Liver (tissue), 9 donors: Measurements from ENCODE around the gene LENG9. TPM values are rescaled to one million over a fixed set of nuclear protein-coding genes. Genes with fewer than 3 reads are reported as not detected.

Source experiments
- DNase-seq: peaks from one replicate; pipeline ENCODE4 v3.0.0-alpha.2; 2017; ENCODE audit warnings: low spot score
- H3K27ac ChIP-seq, 2 donors: one replicate each; pipeline ENCODE4 v1.7.0; 2013; ENCODE audit warnings: inconsistent platforms in 2 of 2, low read length in 2 of 2, control low read depth in 1 of 2, low read depth in 1 of 2, mild to moderate bottlenecking in 1 of 2
- H3K27me3 ChIP-seq, 4 donors: one replicate each; pipeline versions ENCODE4 v1.6.1 to v1.7.0; 2013; ENCODE audit warnings: low read length in 3 of 4, inconsistent platforms in 1 of 4, mild to moderate bottlenecking in 1 of 4, moderate library complexity in 1 of 4; ENCODE audit not compliant: control insufficient read depth in 4 of 4, insufficient read depth in 4 of 4
- H3K36me3 ChIP-seq, 4 donors: one replicate each; pipeline versions ENCODE4 v1.6.1 to v1.7.0; 2013; ENCODE audit warnings: low read length in 3 of 4, mild to moderate bottlenecking in 3 of 4, low read depth in 1 of 4, moderate library complexity in 1 of 4; ENCODE audit not compliant: control insufficient read depth in 4 of 4, insufficient read depth in 3 of 4
- H3K4me1 ChIP-seq, 4 donors: one replicate each; pipeline versions ENCODE4 v1.6.1 to v1.7.0; 2013; ENCODE audit warnings: low read length in 3 of 4, mild to moderate bottlenecking in 3 of 4, moderate library complexity in 1 of 4; ENCODE audit not compliant: control insufficient read depth in 4 of 4, insufficient read depth in 4 of 4
- H3K4me3 ChIP-seq, 3 donors: one replicate each; pipeline versions ENCODE4 v1.6.1 to v1.7.0; 2013; ENCODE audit warnings: low read length in 3 of 3, control low read depth in 1 of 3, low read depth in 1 of 3, mild to moderate bottlenecking in 1 of 3
- H3K9ac ChIP-seq, 2 donors: one replicate each; pipeline ENCODE4 v1.7.0; 2013; ENCODE audit warnings: low read length in 2 of 2, mild to moderate bottlenecking in 2 of 2, moderate library complexity in 2 of 2, control low read depth in 1 of 2, low read depth in 1 of 2
- H3K9me3 ChIP-seq, 4 donors: one replicate each; pipeline versions ENCODE4 v1.6.1 to v1.7.0; 2013; ENCODE audit warnings: low read length in 3 of 4; ENCODE audit not compliant: control insufficient read depth in 4 of 4
- EGR1 ChIP-seq, 2 donors: IDR thresholded peaks; 2 replicates each; pipeline ENCODE4 v1.6.1; 2016 to 2018; ENCODE audit warnings: antibody characterized with exemption in 2 of 2, low read depth in 2 of 2
- FOXA1 ChIP-seq: IDR thresholded peaks from 2 replicates; pipeline ENCODE4 v1.6.1; 2016; ENCODE audit warnings: antibody characterized with exemption
- GABPA ChIP-seq, 2 donors: IDR thresholded peaks in 1 of 2; conservative IDR thresholded peaks in 1 of 2; 2 replicates each; pipeline ENCODE4 v1.6.1; 2016; ENCODE audit warnings: antibody characterized with exemption in 2 of 2, mild to moderate bottlenecking in 1 of 2, moderate library complexity in 1 of 2
- HNF4A ChIP-seq, 2 donors: conservative IDR thresholded peaks; 2 replicates each; pipeline ENCODE4 v1.6.1; 2016; ENCODE audit warnings: antibody characterized with exemption in 2 of 2, mild to moderate bottlenecking in 2 of 2
- HNF4G ChIP-seq: IDR thresholded peaks from 2 replicates; pipeline ENCODE4 v1.6.1; 2016; ENCODE audit warnings: antibody characterized with exemption
- JUND ChIP-seq, 2 donors: IDR thresholded peaks; 2 replicates each; pipeline ENCODE4 v1.6.1; 2016; ENCODE audit warnings: antibody characterized with exemption in 2 of 2
- NR2F2 ChIP-seq: IDR thresholded peaks from 2 replicates; pipeline ENCODE4 v1.6.1; 2016; ENCODE audit warnings: antibody characterized with exemption
- RAD21 ChIP-seq, 2 donors: IDR thresholded peaks; 2 replicates each; pipeline ENCODE4 v1.6.1; 2016; ENCODE audit warnings: antibody characterized with exemption in 2 of 2, mild to moderate bottlenecking in 2 of 2
- RXRA ChIP-seq, 2 donors: IDR thresholded peaks; 2 replicates each; pipeline ENCODE4 v1.6.1; 2017 to 2018; ENCODE audit warnings: antibody characterized with exemption in 2 of 2, mild to moderate bottlenecking in 1 of 2
- SP1 ChIP-seq: IDR thresholded peaks from 2 replicates; pipeline ENCODE4 v1.6.1; 2018; ENCODE audit warnings: antibody characterized with exemption, mild to moderate bottlenecking
- YY1 ChIP-seq: IDR thresholded peaks from 2 replicates; pipeline ENCODE4 v1.6.1; 2016; ENCODE audit warnings: antibody characterized with exemption, mild to moderate bottlenecking
- WGBS: extraction: QIAGEN DNeasy Blood & Tissue Kit; methylation state at CpG from one replicate; pipeline ENCODE4 v1.1.7; 2013; 5-methylcytosine and 5-hydroxymethylcytosine counted together
- polyA plus RNA-seq, 2 donors: library from polyadenylated mRNA; stranded (reverse) in 1 of 2; unstranded in 1 of 2; fragments of 200-250 nt in 1 of 2; fragments of >200 nt in 1 of 2; fragmentation: Nextera tagmentation in 1 of 2; extraction: Ambion mirVana in 1 of 2; gene quantifications; one replicate each; pipeline versions ENCODE4 v1.2.1 to v1.2.3, GENCODE V29; 2013 to 2015
- total RNA-seq, 2 donors: library from RNA; depleted of rRNA; stranded (reverse); fragments of >200 nt; gene quantifications; one replicate each; pipeline ENCODE4 v1.2.3, GENCODE V29; 2014
- TF ChIP-seq, protein P1 (sequence below): IDR thresholded peaks from 2 replicates; pipeline ENCODE4 v1.6.1; 2016; ENCODE audit warnings: antibody characterized with exemption
- TF ChIP-seq, protein P2 (sequence below): fragments of 150-350 bp; IDR thresholded peaks from 2 replicates; pipeline ENCODE4 v1.5.1; 2017; ENCODE audit warnings: improper control_type of control experiment, low read depth, low read length; ENCODE audit not compliant: missing input control
- TF ChIP-seq, protein P3 (sequence below): IDR thresholded peaks from 2 replicates; pipeline ENCODE4 v1.6.1; 2016; ENCODE audit warnings: antibody characterized with exemption, mild to moderate bottlenecking
- TF ChIP-seq, protein P4 (sequence below): IDR thresholded peaks from 2 replicates; pipeline ENCODE4 v1.6.1; 2016; ENCODE audit warnings: antibody characterized with exemption
- TF ChIP-seq, protein P5 (sequence below): IDR thresholded peaks from 2 replicates; pipeline ENCODE4 v1.6.1; 2016; ENCODE audit warnings: antibody characterized with exemption
- donor health status: healthy.
- donor health status: healthy.
- donor health status: healthy.
- donor health status: healthy.
- donor health status: healthy.

The LENG9 gene
- total and polyA plus RNA-seq, 4 donors = 0.19 to 6.9 (median 2.0) TPM

DNA sequence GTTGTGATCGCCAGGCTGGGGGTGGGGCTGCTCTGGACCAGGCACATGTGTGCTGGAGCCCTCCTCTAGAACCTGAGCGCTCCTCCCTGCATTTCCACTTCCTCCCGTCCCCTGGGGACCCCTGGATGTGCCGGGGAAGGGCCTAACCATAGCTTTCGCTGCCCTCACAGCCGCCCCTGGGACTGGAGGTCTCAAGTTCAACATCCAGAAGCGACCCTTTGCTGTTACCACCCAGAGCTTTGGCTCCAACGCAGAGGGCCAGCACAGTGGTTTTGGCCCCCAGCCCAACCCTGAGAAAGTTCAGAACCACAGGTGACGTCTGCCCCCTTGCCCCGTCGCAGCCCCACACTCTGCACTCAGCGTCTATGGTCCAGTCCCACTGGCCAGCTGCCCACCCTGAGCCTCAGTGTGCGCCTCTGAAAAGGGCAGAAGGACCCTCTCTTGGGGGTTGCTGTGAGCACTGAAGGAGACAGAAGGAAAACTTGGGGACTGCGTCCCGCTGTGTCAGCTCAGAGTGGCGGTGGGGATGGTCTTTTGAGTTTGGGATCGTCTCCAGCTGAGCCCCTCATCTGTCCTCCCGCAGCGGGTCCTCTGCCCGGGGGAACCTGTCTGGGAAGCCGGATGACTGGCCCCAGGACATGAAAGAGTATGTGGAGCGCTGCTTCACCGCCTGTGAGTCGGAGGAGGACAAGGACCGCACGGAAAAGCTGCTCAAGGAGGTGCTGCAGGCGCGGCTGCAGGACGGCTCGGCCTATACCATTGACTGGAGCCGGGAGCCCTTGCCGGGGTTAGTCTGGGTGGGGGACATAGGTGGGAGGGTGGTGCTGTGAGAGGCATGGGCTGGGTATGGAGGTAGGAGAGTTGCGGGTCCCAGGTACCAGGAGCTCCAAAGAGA, 8.6 kb downstream of the LENG9 start:
- Histone ChIP-seq H3K27me3 (no peaks in the 10 kb centered on the region), H3K9me3 (no peaks in the 10 kb centered on the region), H3K36me3 (peaks cover 50 to 82% (median 69%) of the 10 kb centered on the region in 4 donors), H3K4me3 (no peak overlapping the region), H3K4me1 (peaks cover 3 to 15% (median 15%) of the 10 kb centered on the region in 4 donors), H3K9ac (no peak overlapping the region), H3K27ac (no peak overlapping the region)
- no peak for TF ChIP-seq SP1
- TF ChIP-seq JUND (IDR thresholded peaks at IDR 0.05) = no peak
- no peak for TF ChIP-seq YY1
- TF ChIP-seq, protein P1, sequence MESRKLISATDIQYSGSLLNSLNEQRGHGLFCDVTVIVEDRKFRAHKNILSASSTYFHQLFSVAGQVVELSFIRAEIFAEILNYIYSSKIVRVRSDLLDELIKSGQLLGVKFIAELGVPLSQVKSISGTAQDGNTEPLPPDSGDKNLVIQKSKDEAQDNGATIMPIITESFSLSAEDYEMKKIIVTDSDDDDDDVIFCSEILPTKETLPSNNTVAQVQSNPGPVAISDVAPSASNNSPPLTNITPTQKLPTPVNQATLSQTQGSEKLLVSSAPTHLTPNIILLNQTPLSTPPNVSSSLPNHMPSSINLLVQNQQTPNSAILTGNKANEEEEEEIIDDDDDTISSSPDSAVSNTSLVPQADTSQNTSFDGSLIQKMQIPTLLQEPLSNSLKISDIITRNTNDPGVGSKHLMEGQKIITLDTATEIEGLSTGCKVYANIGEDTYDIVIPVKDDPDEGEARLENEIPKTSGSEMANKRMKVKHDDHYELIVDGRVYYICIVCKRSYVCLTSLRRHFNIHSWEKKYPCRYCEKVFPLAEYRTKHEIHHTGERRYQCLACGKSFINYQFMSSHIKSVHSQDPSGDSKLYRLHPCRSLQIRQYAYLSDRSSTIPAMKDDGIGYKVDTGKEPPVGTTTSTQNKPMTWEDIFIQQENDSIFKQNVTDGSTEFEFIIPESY = no peak
- TF ChIP-seq, protein P2, sequence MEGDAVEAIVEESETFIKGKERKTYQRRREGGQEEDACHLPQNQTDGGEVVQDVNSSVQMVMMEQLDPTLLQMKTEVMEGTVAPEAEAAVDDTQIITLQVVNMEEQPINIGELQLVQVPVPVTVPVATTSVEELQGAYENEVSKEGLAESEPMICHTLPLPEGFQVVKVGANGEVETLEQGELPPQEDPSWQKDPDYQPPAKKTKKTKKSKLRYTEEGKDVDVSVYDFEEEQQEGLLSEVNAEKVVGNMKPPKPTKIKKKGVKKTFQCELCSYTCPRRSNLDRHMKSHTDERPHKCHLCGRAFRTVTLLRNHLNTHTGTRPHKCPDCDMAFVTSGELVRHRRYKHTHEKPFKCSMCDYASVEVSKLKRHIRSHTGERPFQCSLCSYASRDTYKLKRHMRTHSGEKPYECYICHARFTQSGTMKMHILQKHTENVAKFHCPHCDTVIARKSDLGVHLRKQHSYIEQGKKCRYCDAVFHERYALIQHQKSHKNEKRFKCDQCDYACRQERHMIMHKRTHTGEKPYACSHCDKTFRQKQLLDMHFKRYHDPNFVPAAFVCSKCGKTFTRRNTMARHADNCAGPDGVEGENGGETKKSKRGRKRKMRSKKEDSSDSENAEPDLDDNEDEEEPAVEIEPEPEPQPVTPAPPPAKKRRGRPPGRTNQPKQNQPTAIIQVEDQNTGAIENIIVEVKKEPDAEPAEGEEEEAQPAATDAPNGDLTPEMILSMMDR = no peak
- no peak for TF ChIP-seq HNF4G
- TF ChIP-seq, protein P3, sequence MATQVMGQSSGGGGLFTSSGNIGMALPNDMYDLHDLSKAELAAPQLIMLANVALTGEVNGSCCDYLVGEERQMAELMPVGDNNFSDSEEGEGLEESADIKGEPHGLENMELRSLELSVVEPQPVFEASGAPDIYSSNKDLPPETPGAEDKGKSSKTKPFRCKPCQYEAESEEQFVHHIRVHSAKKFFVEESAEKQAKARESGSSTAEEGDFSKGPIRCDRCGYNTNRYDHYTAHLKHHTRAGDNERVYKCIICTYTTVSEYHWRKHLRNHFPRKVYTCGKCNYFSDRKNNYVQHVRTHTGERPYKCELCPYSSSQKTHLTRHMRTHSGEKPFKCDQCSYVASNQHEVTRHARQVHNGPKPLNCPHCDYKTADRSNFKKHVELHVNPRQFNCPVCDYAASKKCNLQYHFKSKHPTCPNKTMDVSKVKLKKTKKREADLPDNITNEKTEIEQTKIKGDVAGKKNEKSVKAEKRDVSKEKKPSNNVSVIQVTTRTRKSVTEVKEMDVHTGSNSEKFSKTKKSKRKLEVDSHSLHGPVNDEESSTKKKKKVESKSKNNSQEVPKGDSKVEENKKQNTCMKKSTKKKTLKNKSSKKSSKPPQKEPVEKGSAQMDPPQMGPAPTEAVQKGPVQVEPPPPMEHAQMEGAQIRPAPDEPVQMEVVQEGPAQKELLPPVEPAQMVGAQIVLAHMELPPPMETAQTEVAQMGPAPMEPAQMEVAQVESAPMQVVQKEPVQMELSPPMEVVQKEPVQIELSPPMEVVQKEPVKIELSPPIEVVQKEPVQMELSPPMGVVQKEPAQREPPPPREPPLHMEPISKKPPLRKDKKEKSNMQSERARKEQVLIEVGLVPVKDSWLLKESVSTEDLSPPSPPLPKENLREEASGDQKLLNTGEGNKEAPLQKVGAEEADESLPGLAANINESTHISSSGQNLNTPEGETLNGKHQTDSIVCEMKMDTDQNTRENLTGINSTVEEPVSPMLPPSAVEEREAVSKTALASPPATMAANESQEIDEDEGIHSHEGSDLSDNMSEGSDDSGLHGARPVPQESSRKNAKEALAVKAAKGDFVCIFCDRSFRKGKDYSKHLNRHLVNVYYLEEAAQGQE = no peak
- no peak for TF ChIP-seq EGR1 (IDR thresholded peaks at IDR 0.05; ENCODE audit: low read depth in 2 of 2)
- TF ChIP-seq FOXA1 = no peak
- TF ChIP-seq RXRA (IDR thresholded peaks at IDR 0.05) = no peak
- TF ChIP-seq, protein P4, sequence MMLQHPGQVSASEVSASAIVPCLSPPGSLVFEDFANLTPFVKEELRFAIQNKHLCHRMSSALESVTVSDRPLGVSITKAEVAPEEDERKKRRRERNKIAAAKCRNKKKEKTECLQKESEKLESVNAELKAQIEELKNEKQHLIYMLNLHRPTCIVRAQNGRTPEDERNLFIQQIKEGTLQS = no peak
- no peak for TF ChIP-seq RAD21 (IDR thresholded peaks at IDR 0.05)
- no peak for TF ChIP-seq HNF4A (conservative IDR thresholded peaks at IDR 0.05)
- TF ChIP-seq NR2F2 = no peak
- TF ChIP-seq, protein P5, sequence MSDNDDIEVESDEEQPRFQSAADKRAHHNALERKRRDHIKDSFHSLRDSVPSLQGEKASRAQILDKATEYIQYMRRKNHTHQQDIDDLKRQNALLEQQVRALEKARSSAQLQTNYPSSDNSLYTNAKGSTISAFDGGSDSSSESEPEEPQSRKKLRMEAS = no peak
- no peak for TF ChIP-seq GABPA (IDR thresholded peaks at IDR 0.05 in 1 of 2, conservative IDR thresholded peaks at IDR 0.05 in 1 of 2)
- WGBS = 97% methylated on average over 33 of the region's 33 CpGs
- no peak for DNase-seq
